HFFc6 (cell line): ENCODE measurements around the gene SLC4A5. TPM values are rescaled to one million over a fixed set of nuclear protein-coding genes. Genes with fewer than 3 reads are reported as not detected.
A peak's percentile ranks its signal among the peaks of the same experiment; 100 is the strongest.

Source experiments
- DNase-seq: peaks from one replicate; pipeline ENCODE4 v3.0.0-alpha.2; 2018
- H3K27ac Mint-ChIP-seq: 2 replicates; pipeline ENCODE4 v1.8.0; 2020; ENCODE audit warnings: mild to moderate bottlenecking, mixed read lengths
- H3K27me3 Mint-ChIP-seq: 2 replicates; pipeline ENCODE4 v1.8.0; 2021; ENCODE audit warnings: mild to moderate bottlenecking, moderate library complexity, mixed read lengths; ENCODE audit not compliant: insufficient read depth
- H3K36me3 Mint-ChIP-seq: 2 replicates; pipeline ENCODE4 v1.8.0; 2021; ENCODE audit warnings: low read depth, mixed read lengths
- H3K4me1 Mint-ChIP-seq: 2 replicates; pipeline ENCODE4 v1.8.0; 2020; ENCODE audit warnings: low read depth, mixed read lengths
- H3K4me3 Mint-ChIP-seq: 2 replicates; pipeline ENCODE4 v1.8.0; 2020; ENCODE audit warnings: mild to moderate bottlenecking, moderate library complexity, mixed read lengths
- H3K9me3 Mint-ChIP-seq: 2 replicates; pipeline ENCODE4 v1.8.0; 2020; ENCODE audit warnings: mild to moderate bottlenecking, mixed read lengths
- long read RNA-seq: library from polyadenylated mRNA; unstranded; transcript quantifications from one replicate; pipeline ENCODE4 v2.0.0, GENCODE V29; 2019
- total RNA-seq, 6 experiments: library from RNA; stranded (reverse); fragmentation: NEBNext Ultra II Directional; extraction: Animal tissue kit (Norgen Biotek cat#: 25700); gene quantifications; 2 replicates in 1 of 6; 3 replicates in 5 of 6; pipeline ENCODE4 v1.2.3, GENCODE V29; 2021
- TF ChIP-seq, protein P1 (sequence below): fragments of 200-600 bp; sonication (generic); IDR thresholded peaks from 2 replicates; pipeline ENCODE4 v1.5.0; 2021; ENCODE audit warnings: antibody characterized with exemption, mild to moderate bottlenecking

Gene SLC4A5, protein sequence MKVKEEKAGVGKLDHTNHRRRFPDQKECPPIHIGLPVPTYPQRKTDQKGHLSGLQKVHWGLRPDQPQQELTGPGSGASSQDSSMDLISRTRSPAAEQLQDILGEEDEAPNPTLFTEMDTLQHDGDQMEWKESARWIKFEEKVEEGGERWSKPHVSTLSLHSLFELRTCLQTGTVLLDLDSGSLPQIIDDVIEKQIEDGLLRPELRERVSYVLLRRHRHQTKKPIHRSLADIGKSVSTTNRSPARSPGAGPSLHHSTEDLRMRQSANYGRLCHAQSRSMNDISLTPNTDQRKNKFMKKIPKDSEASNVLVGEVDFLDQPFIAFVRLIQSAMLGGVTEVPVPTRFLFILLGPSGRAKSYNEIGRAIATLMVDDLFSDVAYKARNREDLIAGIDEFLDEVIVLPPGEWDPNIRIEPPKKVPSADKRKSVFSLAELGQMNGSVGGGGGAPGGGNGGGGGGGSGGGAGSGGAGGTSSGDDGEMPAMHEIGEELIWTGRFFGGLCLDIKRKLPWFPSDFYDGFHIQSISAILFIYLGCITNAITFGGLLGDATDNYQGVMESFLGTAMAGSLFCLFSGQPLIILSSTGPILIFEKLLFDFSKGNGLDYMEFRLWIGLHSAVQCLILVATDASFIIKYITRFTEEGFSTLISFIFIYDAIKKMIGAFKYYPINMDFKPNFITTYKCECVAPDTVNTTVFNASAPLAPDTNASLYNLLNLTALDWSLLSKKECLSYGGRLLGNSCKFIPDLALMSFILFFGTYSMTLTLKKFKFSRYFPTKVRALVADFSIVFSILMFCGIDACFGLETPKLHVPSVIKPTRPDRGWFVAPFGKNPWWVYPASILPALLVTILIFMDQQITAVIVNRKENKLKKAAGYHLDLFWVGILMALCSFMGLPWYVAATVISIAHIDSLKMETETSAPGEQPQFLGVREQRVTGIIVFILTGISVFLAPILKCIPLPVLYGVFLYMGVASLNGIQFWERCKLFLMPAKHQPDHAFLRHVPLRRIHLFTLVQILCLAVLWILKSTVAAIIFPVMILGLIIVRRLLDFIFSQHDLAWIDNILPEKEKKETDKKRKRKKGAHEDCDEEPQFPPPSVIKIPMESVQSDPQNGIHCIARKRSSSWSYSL
- total RNA-seq, result under 1 TPM in 3 of 6 experiments, not detected in 3; 0.19 to 0.40 (median 0.31) TPM
- long read RNA-seq, result 0 reads

DNA sequence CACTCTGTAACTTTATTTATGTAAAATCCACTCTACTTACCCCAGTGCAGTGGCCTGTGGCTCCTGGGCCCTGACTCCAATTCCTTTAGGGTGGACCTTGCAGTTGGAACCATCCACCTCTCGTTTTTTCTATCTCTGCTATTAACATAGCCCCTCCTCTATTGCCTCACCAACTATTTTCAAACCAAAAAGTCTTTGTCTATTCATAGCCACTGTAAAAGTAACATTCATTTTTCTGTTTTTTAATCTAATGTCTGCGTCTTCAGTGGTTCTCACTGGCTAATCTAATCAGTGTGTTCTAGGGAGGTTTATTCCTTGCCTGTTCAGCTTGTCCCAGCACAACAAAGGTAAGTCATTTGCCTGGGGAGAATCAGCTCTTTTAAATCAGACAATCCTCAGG, at the start of gene SLC4A5:
Gene SLC4A5, minus strand, starts transcription at position 101 of the 400 bp plus-strand sequence. CDS start 28,393 bp downstream, outside the sequence.
- Mint-ChIP-seq H3K9me3 (no peaks in the 10 kb centered on the region), H3K27ac (no peak within 1 kb of the TSS), H3K27me3 (peaks cover 34% of the 10 kb centered on the region), H3K36me3 (no peaks in the 10 kb centered on the region), H3K4me1 (no peaks in the 10 kb centered on the region), H3K4me3 (no peak within 1 kb of the TSS)
- TF ChIP-seq, protein P1, sequence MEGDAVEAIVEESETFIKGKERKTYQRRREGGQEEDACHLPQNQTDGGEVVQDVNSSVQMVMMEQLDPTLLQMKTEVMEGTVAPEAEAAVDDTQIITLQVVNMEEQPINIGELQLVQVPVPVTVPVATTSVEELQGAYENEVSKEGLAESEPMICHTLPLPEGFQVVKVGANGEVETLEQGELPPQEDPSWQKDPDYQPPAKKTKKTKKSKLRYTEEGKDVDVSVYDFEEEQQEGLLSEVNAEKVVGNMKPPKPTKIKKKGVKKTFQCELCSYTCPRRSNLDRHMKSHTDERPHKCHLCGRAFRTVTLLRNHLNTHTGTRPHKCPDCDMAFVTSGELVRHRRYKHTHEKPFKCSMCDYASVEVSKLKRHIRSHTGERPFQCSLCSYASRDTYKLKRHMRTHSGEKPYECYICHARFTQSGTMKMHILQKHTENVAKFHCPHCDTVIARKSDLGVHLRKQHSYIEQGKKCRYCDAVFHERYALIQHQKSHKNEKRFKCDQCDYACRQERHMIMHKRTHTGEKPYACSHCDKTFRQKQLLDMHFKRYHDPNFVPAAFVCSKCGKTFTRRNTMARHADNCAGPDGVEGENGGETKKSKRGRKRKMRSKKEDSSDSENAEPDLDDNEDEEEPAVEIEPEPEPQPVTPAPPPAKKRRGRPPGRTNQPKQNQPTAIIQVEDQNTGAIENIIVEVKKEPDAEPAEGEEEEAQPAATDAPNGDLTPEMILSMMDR, result no peak
- DNase-seq, result no peak

DNA sequence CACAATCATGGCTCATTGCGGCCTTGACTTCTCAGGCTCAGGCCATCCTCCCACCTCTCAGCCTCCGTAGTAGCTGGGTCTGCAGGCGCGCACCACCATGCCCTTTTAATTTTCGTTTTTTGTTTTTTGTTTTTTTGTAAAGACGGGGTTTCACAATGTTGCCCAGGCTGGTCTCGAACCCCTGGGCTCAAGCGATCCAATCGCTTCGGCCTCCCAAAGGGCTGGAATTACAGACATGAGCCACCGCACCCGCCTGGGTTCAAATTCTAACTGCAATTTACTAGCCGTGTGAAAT, 49.2 kb upstream of the SLC4A5 start:
- no peaks in the 10 kb centered on the region; the same call in 1 of the 2 replicates for H3K27me3 Mint-ChIP-seq
- no peaks in the 10 kb centered on the region for H3K9me3 Mint-ChIP-seq
- 0 out of 2 replicates have a peak, but pooled peaks cover 11% of the 10 kb centered on the region for H3K4me1 Mint-ChIP-seq
- H3K4me3 Mint-ChIP-seq, result no peak overlapping the region
- TF ChIP-seq, protein P1, result no peak
- no peaks in the 10 kb centered on the region for H3K36me3 Mint-ChIP-seq
- DNase-seq, result no peak
- H3K27ac Mint-ChIP-seq, result no peak overlapping the region; the same call in 1 of the 2 replicates

DNA sequence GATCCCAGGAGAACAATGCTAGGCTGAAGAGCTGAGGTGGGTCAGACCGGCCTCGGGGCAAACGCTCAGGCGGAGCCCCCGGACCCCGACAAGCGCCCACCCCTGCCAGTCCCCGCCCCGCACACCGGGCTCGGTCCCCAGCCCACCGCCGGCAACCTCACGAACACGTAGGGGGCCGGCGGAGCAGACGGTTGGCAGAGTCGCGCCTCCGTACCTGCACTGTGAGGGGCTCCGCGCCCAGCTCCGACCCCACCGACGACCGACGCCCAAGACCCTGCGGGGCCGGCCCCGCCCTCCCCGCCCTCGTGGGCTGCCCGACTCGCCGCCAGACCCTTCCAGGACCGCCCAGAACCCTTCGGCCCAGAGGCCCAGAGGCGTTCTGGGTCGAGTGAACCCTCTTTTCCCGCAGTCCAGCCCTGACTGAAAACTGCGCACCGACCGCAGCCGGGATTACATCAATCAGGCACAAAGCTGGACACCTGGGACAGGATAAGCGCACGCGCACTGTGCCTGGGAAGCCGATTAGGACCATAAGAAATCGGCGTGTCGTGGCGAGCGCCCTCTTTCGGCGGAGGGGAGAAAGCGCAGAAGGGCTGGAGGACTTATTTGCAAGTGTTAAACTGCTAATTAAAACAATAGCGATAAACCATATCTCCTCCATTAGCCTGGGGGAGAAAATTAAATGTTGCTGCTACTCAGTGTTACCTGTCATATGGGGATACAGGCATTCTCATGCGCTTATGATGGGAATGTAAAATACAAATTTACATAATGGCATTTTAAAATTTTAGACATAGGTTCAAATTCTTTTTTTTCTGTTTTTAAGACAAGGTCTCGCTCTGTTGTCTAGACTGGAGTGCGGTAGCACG, 48.6 kb upstream of the SLC4A5 start:
- H3K27ac Mint-ChIP-seq, result peak overlapping the region; percentile 98
- TF ChIP-seq, protein P1, result peak; percentile 98
- peak; percentile 76 for DNase-seq
- H3K36me3 Mint-ChIP-seq, result no peaks in the 10 kb centered on the region
- no peak overlapping the region for H3K4me3 Mint-ChIP-seq
- H3K4me1 Mint-ChIP-seq, result 0 out of 2 replicates have a peak, but pooled peaks cover 11% of the 10 kb centered on the region
- H3K9me3 Mint-ChIP-seq, result no peaks in the 10 kb centered on the region
- no peaks in the 10 kb centered on the region; the same call in 1 of the 2 replicates for H3K27me3 Mint-ChIP-seq

DNA sequence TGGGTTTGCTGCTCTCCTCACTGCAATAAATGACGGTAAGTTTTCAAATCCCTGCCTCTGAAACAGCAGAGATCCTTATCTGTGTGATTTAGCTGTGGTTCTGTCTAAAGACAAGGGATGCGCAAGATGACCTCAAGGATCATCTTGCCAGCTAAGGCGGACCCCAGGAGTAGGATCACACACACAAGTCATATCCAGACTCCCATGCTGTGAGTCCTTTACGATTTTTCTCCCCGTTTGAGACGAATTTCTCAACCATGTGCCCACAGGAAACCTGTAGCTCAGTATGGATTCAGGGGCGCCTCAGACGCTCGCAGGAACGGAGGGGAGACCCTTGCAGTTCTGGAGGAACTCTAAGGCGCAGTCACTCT, 48.0 kb upstream of the SLC4A5 start:
- 0 out of 2 replicates have a peak, but pooled peaks cover 11% of the 10 kb centered on the region for H3K4me1 Mint-ChIP-seq
- DNase-seq, result peak; percentile 36
- H3K27me3 Mint-ChIP-seq, result no peaks in the 10 kb centered on the region; the same call in 1 of the 2 replicates
- TF ChIP-seq, protein P1, result no peak
- no peaks in the 10 kb centered on the region for H3K9me3 Mint-ChIP-seq
- H3K27ac Mint-ChIP-seq, result peak overlapping the region; percentile 98
- no peak overlapping the region for H3K4me3 Mint-ChIP-seq
- no peaks in the 10 kb centered on the region for H3K36me3 Mint-ChIP-seq
